Suprapubic skin (tissue), 4 donors: Measurements from ENCODE around the gene PLEKHG7. TPM values are rescaled to one million over a fixed set of nuclear protein-coding genes. Genes with fewer than 3 reads are reported as not detected.
"Not testable (repeated sequence)": the region's sequence is repeated elsewhere in the genome, so short reads cannot be mapped to it uniquely, and the experiment has no call there.

Experiments used
- DNase-seq, 2 donors: peaks; one replicate each; pipeline ENCODE4 v3.0.0-alpha.2; 2019; ENCODE audit warnings: low spot score in 2 of 2
- H3K27ac ChIP-seq: fragments of 200-600 bp; sonication (generic); one replicate; pipeline ENCODE4 v1.5.1; 2019
- H3K27me3 ChIP-seq: fragments of 200-600 bp; sonication (generic); one replicate; pipeline ENCODE4 v1.5.1; 2019
- H3K36me3 ChIP-seq: fragments of 200-600 bp; sonication (generic); one replicate; pipeline ENCODE4 v1.5.1; 2019
- H3K4me1 ChIP-seq: fragments of 200-600 bp; sonication (generic); one replicate; pipeline ENCODE4 v1.5.1; 2019
- H3K4me3 ChIP-seq: fragments of 200-600 bp; sonication (generic); one replicate; pipeline ENCODE4 v1.5.1; 2019; ENCODE audit warnings: mild to moderate bottlenecking
- H3K9me3 ChIP-seq: fragments of 200-600 bp; sonication (generic); one replicate; pipeline ENCODE4 v1.5.1; 2019
- CTCF ChIP-seq, 2 donors: fragments of 200-600 bp in 1 of 2; fragments of 450-650 bp in 1 of 2; sonication (generic) in 1 of 2; IDR thresholded peaks; one replicate each; pipeline ENCODE4 v1.5.1; 2016 to 2019; ENCODE audit warnings: antibody characterized with exemption in 2 of 2, mild to moderate bottlenecking in 1 of 2, moderate library complexity in 1 of 2
- EP300 ChIP-seq: sonication (generic); formaldehyde crosslinking; IDR thresholded peaks from one replicate; pipeline ENCODE4 v1.6.1; 2017; ENCODE audit warnings: antibody characterized with exemption
- POLR2A ChIP-seq, 2 donors: fragments of 450-650 bp; IDR thresholded peaks; one replicate each; pipeline ENCODE4 v1.6.1; 2017; ENCODE audit warnings: antibody characterized with exemption in 2 of 2, mild to moderate bottlenecking in 2 of 2, moderate library complexity in 2 of 2
- POLR2AphosphoS5 ChIP-seq, 3 donors: sonication (generic); formaldehyde crosslinking; IDR thresholded peaks; one replicate each; pipeline ENCODE4 v1.6.1; 2017; ENCODE audit warnings: antibody characterized with exemption in 3 of 3
- WGBS: methylation state at CpG from one replicate; pipeline ENCODE4 v1.1.5; 2018; 5-methylcytosine and 5-hydroxymethylcytosine counted together
- total RNA-seq, 4 donors: library from RNA; depleted of rRNA; stranded (reverse); fragments of >200 nt; gene quantifications; one replicate each; pipeline ENCODE4 v1.1.0, GENCODE V29; 2016

Gene PLEKHG7
- not detected for total RNA-seq

- H3K36me3 ChIP-seq, result no peaks in the 10 kb centered on the region
- no peaks in the 10 kb centered on the region for H3K9me3 ChIP-seq
- peaks cover 6% of the 10 kb centered on the region for H3K4me1 ChIP-seq
- no peaks in the 10 kb centered on the region for H3K27me3 ChIP-seq
- WGBS, result 56% methylated on average over 8 of the region's 8 CpGs
- no peak within 1 kb of the TSS for H3K27ac ChIP-seq
- TF ChIP-seq CTCF (IDR thresholded peaks at IDR 0.05), result no peak
- TF ChIP-seq POLR2A (IDR thresholded peaks at IDR 0.05), result no peak
- TF ChIP-seq POLR2AphosphoS5 (IDR thresholded peaks at IDR 0.05), result no peak
- TF ChIP-seq EP300, result no peak
- H3K4me3 ChIP-seq, result peak within 1 kb of the TSS; percentile 4
- no peak for DNase-seq
Measured at GRCh38 chr12:92702754-92703679, at the start of gene PLEKHG7. TSS of gene PLEKHG7 (plus strand) at chr12:92702989. CDS start at chr12:92706632, 3,643 bp downstream.

- H3K36me3 ChIP-seq, DNase-seq, H3K4me3 ChIP-seq, H3K27ac ChIP-seq, H3K27me3 ChIP-seq, H3K9me3 ChIP-seq: not testable (repeated sequence)
- WGBS, result 86% methylated on average over 4 of the region's 4 CpGs
- H3K4me1 ChIP-seq, result peaks cover 16% of the 10 kb centered on the region
Measured at GRCh38 chr12:92654256-92654655, 48.5 kb upstream of the PLEKHG7 start.

GRCh38 chr12:92654929-92655328 is 47.9 kb upstream of the PLEKHG7 start:
- Histone ChIP-seq H3K27me3 (no peaks in the 10 kb centered on the region), H3K27ac (no peak overlapping the region), H3K9me3 (no peaks in the 10 kb centered on the region), H3K4me3 (no peak overlapping the region), H3K4me1 (peaks cover 10% of the 10 kb centered on the region), H3K36me3 (no peaks in the 10 kb centered on the region)
- TF ChIP-seq EP300 (no peak), CTCF (IDR thresholded peaks at IDR 0.05) (no peak), POLR2AphosphoS5 (IDR thresholded peaks at IDR 0.05) (no peak), POLR2A (IDR thresholded peaks at IDR 0.05) (no peak)
- 32% methylated on average over 1 of the region's 1 CpG for WGBS
- DNase-seq, result no peak

GRCh38 chr12:92656911-92657310 is 45.9 kb upstream of the PLEKHG7 start:
- no peak for TF ChIP-seq POLR2AphosphoS5 (IDR thresholded peaks at IDR 0.05)
- TF ChIP-seq EP300, result no peak
- no peak for TF ChIP-seq CTCF (IDR thresholded peaks at IDR 0.05)
- no peak for TF ChIP-seq POLR2A (IDR thresholded peaks at IDR 0.05)
- DNase-seq, result no peak
- Histone ChIP-seq H3K4me3 (no peak overlapping the region), H3K27me3 (no peaks in the 10 kb centered on the region), H3K9me3 (no peaks in the 10 kb centered on the region), H3K36me3 (no peaks in the 10 kb centered on the region), H3K4me1 (peaks cover 7% of the 10 kb centered on the region), H3K27ac (no peak overlapping the region)
- 95% methylated on average over 1 of the region's 1 CpG for WGBS

GRCh38 chr12:92657770-92658169 is 45.0 kb upstream of the PLEKHG7 start:
- Histone ChIP-seq H3K4me3 (no peak overlapping the region), H3K9me3 (no peaks in the 10 kb centered on the region), H3K36me3 (no peaks in the 10 kb centered on the region), H3K27me3 (no peaks in the 10 kb centered on the region), H3K27ac (no peak overlapping the region), H3K4me1 (peaks cover 7% of the 10 kb centered on the region)
- no peak for TF ChIP-seq CTCF (IDR thresholded peaks at IDR 0.05)
- TF ChIP-seq EP300, result no peak
- no peak for TF ChIP-seq POLR2AphosphoS5 (IDR thresholded peaks at IDR 0.05)
- no peak for TF ChIP-seq POLR2A (IDR thresholded peaks at IDR 0.05)
- WGBS, result 96% methylated on average over 4 of the region's 4 CpGs
- DNase-seq, result no peak
